Transverse colon (tissue), 4 donors: ENCODE results near the gene FYB2. TPM values are rescaled to one million over a fixed set of nuclear protein-coding genes. Genes with fewer than 3 reads are reported as not detected.

Experiments
- DNase-seq: peaks from one replicate; pipeline ENCODE4 v3.0.0-alpha.2; 2019
- H3K27ac ChIP-seq, 4 donors: fragments of 200-600 bp; sonication (generic); 2 replicates each; pipeline ENCODE4 v1.5.1; 2016 to 2018; ENCODE audit warnings: inconsistent platforms in 4 of 4
- H3K27me3 ChIP-seq: fragments of 200-600 bp; sonication (generic); 2 replicates; pipeline ENCODE4 v1.5.1; 2017; ENCODE audit warnings: inconsistent platforms
- H3K36me3 ChIP-seq, 4 donors: fragments of 200-600 bp; sonication (generic); 2 replicates each; pipeline ENCODE4 v1.5.1; 2017 to 2019; ENCODE audit warnings: inconsistent platforms in 4 of 4
- H3K4me1 ChIP-seq, 4 donors: fragments of 200-600 bp; sonication (generic); 2 replicates each; pipeline ENCODE4 v1.5.1; 2017 to 2020; ENCODE audit warnings: inconsistent platforms in 4 of 4
- H3K4me3 ChIP-seq, 4 donors: fragments of 200-600 bp; sonication (generic); 1 replicate in 1 of 4; 2 replicates in 3 of 4; pipeline versions ENCODE4 v1.5.1 to v1.6.1; 2017 to 2019; ENCODE audit warnings: inconsistent platforms in 4 of 4
- H3K9me3 ChIP-seq, 2 donors: fragments of 200-600 bp; sonication (generic); 2 replicates each; pipeline ENCODE4 v1.5.1; 2017 to 2019; ENCODE audit warnings: inconsistent platforms in 2 of 2
- EP300 ChIP-seq: sonication (generic); formaldehyde crosslinking; IDR thresholded peaks from one replicate; pipeline ENCODE4 v1.6.1; 2017; ENCODE audit warnings: antibody characterized with exemption, low read depth
- POLR2A ChIP-seq: fragments of 450-650 bp; IDR thresholded peaks from one replicate; pipeline ENCODE4 v1.6.1; 2016; ENCODE audit warnings: antibody characterized with exemption, mild to moderate bottlenecking, moderate library complexity
- POLR2AphosphoS5 ChIP-seq, 3 donors: sonication (generic); formaldehyde crosslinking; IDR thresholded peaks; one replicate each; pipeline ENCODE4 v1.6.1; 2016; ENCODE audit warnings: antibody characterized with exemption in 3 of 3
- WGBS, 2 donors: methylation state at CpG; one replicate each; pipeline ENCODE4 v1.1.5; 2018; ENCODE audit warnings: low coverage in 1 of 2; 5-methylcytosine and 5-hydroxymethylcytosine counted together
- in situ Hi-C, 4 donors: fragments of 200-750 bp; cut with MboI; loops; one replicate each; pipeline versions ENCODE4 v1.15.0 to v1.15.1; 2017; ENCODE audit warnings: low sequenced_read_pairs in 3 of 4, low pct_ligation_motif_present in 1 of 4, low pct_unique_long_range_greater_than_20kb in 1 of 4
- intact Hi-C: fragments of 100-400 bp; cut with DNase I; formaldehyde crosslinking; loops from one replicate; pipeline ENCODE4 v1.15.1; 2023; ENCODE audit warnings: low total_unique reads
- total RNA-seq, 4 donors: library from RNA; depleted of rRNA; stranded (reverse); fragments of >200 nt; gene quantifications; one replicate each; pipeline ENCODE4 v1.1.0, GENCODE V29; 2016
- TF ChIP-seq, protein P1 (sequence below), 5 experiments: fragments of 200-600 bp in 3 of 5; fragments of 450-650 bp in 2 of 5; sonication (generic) in 3 of 5; IDR thresholded peaks; 1 replicate in 2 of 5; 2 replicates in 3 of 5; pipeline ENCODE4 v1.5.1; 2016 to 2017; ENCODE audit warnings: antibody characterized with exemption in 5 of 5, inconsistent platforms in 3 of 5, mild to moderate bottlenecking in 2 of 5, moderate library complexity in 1 of 5

Gene FYB2
- total RNA-seq, 4 donors from 2014 or later = 2.4 to 7.1 (median 5.6) TPM

DNA sequence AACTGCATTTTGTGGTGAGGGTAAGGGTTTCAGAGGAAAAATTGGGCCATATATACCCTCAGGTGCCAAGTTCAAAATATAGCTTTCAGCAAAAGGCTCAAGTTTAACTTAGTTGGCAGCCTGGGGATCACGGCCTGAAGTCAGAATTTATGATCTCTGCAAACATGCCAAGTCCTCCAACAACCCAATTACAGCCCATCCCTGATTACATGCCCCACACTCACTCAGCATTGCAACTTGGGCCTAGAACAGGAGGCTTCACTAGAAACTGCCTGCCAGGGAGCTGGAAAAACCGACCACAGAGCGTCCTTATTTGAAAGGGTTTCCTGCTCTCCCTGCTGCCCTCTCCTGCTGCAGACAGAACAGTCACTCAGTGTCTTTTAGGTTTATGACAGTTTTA is 12.4 kb downstream of the FYB2 start:
- TF ChIP-seq POLR2AphosphoS5 (IDR thresholded peaks at IDR 0.05) = no peak
- TF ChIP-seq, protein P1, sequence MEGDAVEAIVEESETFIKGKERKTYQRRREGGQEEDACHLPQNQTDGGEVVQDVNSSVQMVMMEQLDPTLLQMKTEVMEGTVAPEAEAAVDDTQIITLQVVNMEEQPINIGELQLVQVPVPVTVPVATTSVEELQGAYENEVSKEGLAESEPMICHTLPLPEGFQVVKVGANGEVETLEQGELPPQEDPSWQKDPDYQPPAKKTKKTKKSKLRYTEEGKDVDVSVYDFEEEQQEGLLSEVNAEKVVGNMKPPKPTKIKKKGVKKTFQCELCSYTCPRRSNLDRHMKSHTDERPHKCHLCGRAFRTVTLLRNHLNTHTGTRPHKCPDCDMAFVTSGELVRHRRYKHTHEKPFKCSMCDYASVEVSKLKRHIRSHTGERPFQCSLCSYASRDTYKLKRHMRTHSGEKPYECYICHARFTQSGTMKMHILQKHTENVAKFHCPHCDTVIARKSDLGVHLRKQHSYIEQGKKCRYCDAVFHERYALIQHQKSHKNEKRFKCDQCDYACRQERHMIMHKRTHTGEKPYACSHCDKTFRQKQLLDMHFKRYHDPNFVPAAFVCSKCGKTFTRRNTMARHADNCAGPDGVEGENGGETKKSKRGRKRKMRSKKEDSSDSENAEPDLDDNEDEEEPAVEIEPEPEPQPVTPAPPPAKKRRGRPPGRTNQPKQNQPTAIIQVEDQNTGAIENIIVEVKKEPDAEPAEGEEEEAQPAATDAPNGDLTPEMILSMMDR (IDR thresholded peaks at IDR 0.05) = no peak
- no peak for TF ChIP-seq POLR2A
- no peak for TF ChIP-seq EP300
- in situ Hi-C loops (no loop called here), intact Hi-C loops (no loop called here)
- no peaks in the 10 kb centered on the region for H3K36me3 ChIP-seq
- H3K4me1 ChIP-seq = peaks cover 0 to 19% (median 11%) of the 10 kb centered on the region in 4 donors
- peak overlapping the region; percentile 1 to 58 (median 40) for H3K27ac ChIP-seq
- H3K9me3 ChIP-seq = no peaks in the 10 kb centered on the region
- WGBS, 2 donors = 21% methylated on average over 3 of the region's 3 CpGs; no CpG with 5 or more reads in 1 of the 2 donors
- peak; percentile 40 for DNase-seq
- H3K4me3 ChIP-seq = no peak overlapping the region
- no peaks in the 10 kb centered on the region for H3K27me3 ChIP-seq

DNA sequence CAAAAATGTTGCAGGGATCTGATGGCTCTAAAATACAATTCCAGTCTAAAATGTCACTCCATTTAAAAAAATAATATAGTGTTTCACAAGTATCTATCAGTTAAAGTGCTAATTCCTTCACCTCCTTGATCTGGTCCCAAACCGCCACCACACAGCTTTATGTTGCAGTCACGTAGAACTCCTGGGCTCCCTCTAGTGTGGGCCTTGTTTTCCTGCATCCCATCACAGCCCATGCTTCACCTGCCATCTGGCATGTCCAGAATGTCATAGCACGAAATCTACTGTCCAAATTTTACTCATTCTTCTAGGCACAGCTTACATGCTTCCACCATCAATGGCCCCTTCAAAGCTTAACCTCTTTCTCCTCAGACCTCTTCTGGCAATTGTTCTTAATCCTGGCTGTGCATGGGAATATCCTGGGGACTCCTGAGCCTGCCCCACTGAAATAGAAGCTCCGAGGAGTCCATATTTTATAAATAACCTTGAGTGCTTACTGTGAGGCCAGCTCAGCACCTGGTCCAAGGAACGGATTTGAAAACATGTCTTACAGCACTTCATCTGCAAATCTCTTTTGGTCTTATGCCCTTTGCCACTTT is 15.5 kb downstream of the FYB2 start:
- peak; percentile 56 for DNase-seq
- no peak for TF ChIP-seq POLR2AphosphoS5 (IDR thresholded peaks at IDR 0.05)
- TF ChIP-seq, protein P1 (IDR thresholded peaks at IDR 0.05) = peak; percentile 24 to 60 (median 47)
- 60 to 64% methylated on average over 4 to 5 of the region's 5 CpGs for WGBS, 2 donors
- Histone ChIP-seq H3K27ac (no peak overlapping the region), H3K36me3 (no peaks in the 10 kb centered on the region), H3K4me3 (no peak overlapping the region), H3K27me3 (no peaks in the 10 kb centered on the region), H3K9me3 (no peaks in the 10 kb centered on the region), H3K4me1 (peaks cover 0 to 19% (median 11%) of the 10 kb centered on the region in 4 donors)
- in situ Hi-C loops (no loop called here), intact Hi-C loops (no loop called here)

DNA sequence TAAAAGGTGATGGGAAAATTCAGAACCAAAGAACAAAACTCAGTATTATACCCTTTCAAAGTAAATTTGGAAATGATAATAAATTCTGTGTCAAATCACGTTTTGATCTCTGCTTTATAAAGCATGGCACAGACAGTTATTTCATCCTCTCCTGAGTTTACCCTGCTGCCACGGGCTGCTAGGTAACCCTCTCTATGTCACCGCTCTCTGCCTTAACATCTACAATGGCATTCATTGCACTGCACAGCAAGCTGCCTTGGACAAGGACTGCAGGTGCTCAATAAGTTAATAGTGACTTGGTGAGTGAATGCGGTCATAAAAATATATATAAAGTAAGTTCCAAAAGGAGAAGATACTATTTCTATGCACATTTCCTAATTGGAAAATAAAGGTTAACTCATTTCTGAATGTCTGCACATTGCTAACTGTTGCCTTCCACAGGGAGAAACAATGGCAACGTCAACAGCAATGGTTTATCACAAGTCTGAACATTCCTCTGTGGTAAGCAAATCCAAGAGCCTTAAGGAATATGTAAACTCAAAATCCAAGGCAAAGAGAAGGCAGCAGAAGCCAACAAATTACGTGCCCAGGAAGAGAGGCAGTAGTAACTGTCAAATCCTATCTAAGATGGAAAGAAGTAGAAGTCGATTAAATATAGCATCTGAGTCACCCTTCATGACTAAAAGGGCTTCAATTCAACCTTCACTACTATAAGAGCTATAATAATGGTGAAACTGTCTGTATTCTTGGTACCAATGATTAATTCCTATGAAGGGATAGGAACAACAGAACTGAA is 19.4 kb downstream of the FYB2 start:
- H3K4me3 ChIP-seq = no peak overlapping the region
- no peak overlapping the region for H3K27ac ChIP-seq
- TF ChIP-seq POLR2AphosphoS5 (IDR thresholded peaks at IDR 0.05) (no peak), EP300 (no peak), POLR2A (no peak)
- TF ChIP-seq, protein P1 (IDR thresholded peaks at IDR 0.05) = no peak
- DNase-seq = no peak
- 63 to 73% methylated on average over 7 of the region's 7 CpGs for WGBS, 2 donors
- no peaks in the 10 kb centered on the region for H3K36me3 ChIP-seq
- peaks cover 0 to 19% (median 9%) of the 10 kb centered on the region in 4 donors for H3K4me1 ChIP-seq
- intact Hi-C loops (no loop called here), in situ Hi-C loops (no loop called here)
- no peaks in the 10 kb centered on the region for H3K9me3 ChIP-seq
- H3K27me3 ChIP-seq = no peaks in the 10 kb centered on the region

DNA sequence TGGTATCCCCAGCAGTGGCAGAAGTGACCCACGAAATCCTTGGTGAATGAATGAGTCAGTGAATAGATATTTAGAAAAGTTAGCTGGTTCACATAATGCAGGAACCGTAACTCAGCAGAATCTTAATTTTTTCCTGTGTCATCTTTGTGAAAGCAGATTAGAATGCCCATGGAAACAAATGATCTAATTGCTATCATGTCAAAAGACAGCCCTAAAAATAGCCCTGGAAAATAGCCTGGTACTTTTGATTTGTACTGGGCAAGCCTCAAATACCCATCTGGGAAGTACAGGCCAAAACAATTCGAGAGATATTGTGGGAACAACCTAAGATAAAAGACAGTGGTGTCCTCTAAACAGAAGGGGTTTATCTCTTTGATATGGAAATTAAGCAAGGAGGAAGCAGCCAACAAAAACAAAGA is 21.1 kb downstream of the FYB2 start:
- DNase-seq = no peak
- no peak for TF ChIP-seq EP300
- TF ChIP-seq, protein P1 (IDR thresholded peaks at IDR 0.05) = no peak
- peaks cover 0 to 19% (median 9%) of the 10 kb centered on the region in 4 donors for H3K4me1 ChIP-seq
- H3K27me3 ChIP-seq = no peaks in the 10 kb centered on the region
- no peaks in the 10 kb centered on the region for H3K36me3 ChIP-seq
- no peak overlapping the region for H3K4me3 ChIP-seq
- 50 to 59% methylated on average over 2 to 3 of the region's 3 CpGs for WGBS, 2 donors
- intact Hi-C loops = no loop called here
- in situ Hi-C loops = no loop called here
- no peaks in the 10 kb centered on the region for H3K9me3 ChIP-seq
- H3K27ac ChIP-seq = peak overlapping the region in 2 of 4 donors; percentile 8 to 15
